Measurements from ENCODE around the gene CDH22.

CDH22 gene

GRCh38 chr20:46308258-46309157, at the start of gene CDH22:
CDH22 (minus strand) TSS chr20:46308498; CDS start chr20:46251294, 57,204 bp downstream.
- DNase-seq (ENCODE audit: low read depth in 3 of 3, low spot score in 1 of 3), result peak in 1 of 3 donors; percentile 16

- no peak for DNase-seq (ENCODE audit: low read depth in 3 of 3, low spot score in 1 of 3)
Observed at GRCh38 chr20:46357030-46357514, 48.8 kb upstream of the CDH22 start.

- no peak for DNase-seq (ENCODE audit: low read depth in 3 of 3, low spot score in 1 of 3)
Observed at GRCh38 chr20:46356195-46357029, 48.1 kb upstream of the CDH22 start.

- DNase-seq (ENCODE audit: low read depth in 3 of 3, low spot score in 1 of 3), result no peak
Observed at GRCh38 chr20:46355778-46356177, 47.5 kb upstream of the CDH22 start.

GRCh38 chr20:46354920-46355654, 46.8 kb upstream of the CDH22 start:
- DNase-seq (ENCODE audit: low read depth in 3 of 3, low spot score in 1 of 3), result no peak

- no peak for DNase-seq (ENCODE audit: low read depth in 3 of 3, low spot score in 1 of 3)
Observed at GRCh38 chr20:46354207-46354555, 45.9 kb upstream of the CDH22 start.

GRCh38 chr20:46353500-46354206, 45.4 kb upstream of the CDH22 start:
- DNase-seq (ENCODE audit: low read depth in 3 of 3, low spot score in 1 of 3), result no peak

- no peak for DNase-seq (ENCODE audit: low read depth in 3 of 3, low spot score in 1 of 3)
Observed at GRCh38 chr20:46352370-46352938, 44.2 kb upstream of the CDH22 start.

- DNase-seq (ENCODE audit: low read depth in 3 of 3, low spot score in 1 of 3), result no peak
Observed at GRCh38 chr20:46351357-46352058, 43.2 kb upstream of the CDH22 start.

GRCh38 chr20:46350986-46351267, 42.6 kb upstream of the CDH22 start:
- DNase-seq (ENCODE audit: low read depth in 3 of 3, low spot score in 1 of 3), result no peak

GRCh38 chr20:46350201-46350985, 42.1 kb upstream of the CDH22 start:
- DNase-seq (ENCODE audit: low read depth in 3 of 3, low spot score in 1 of 3), result no peak

- no peak for DNase-seq (ENCODE audit: low read depth in 3 of 3, low spot score in 1 of 3)
Observed at GRCh38 chr20:46349742-46350056, 41.4 kb upstream of the CDH22 start.

- peak in 1 of 3 donors; percentile 22 for DNase-seq (ENCODE audit: low read depth in 3 of 3, low spot score in 1 of 3)
Observed at GRCh38 chr20:46349035-46349741, 40.9 kb upstream of the CDH22 start.

- no peak for DNase-seq (ENCODE audit: low read depth in 3 of 3, low spot score in 1 of 3)
Observed at GRCh38 chr20:46347841-46348803, 39.8 kb upstream of the CDH22 start.

GRCh38 chr20:46346770-46347169, 38.5 kb upstream of the CDH22 start:
- no peak for DNase-seq (ENCODE audit: low read depth in 3 of 3, low spot score in 1 of 3)

GRCh38 chr20:46344488-46345162, 36.3 kb upstream of the CDH22 start:
- no peak for DNase-seq (ENCODE audit: low read depth in 3 of 3, low spot score in 1 of 3)

GRCh38 chr20:46343975-46344357, 35.7 kb upstream of the CDH22 start:
- DNase-seq (ENCODE audit: low read depth in 3 of 3, low spot score in 1 of 3), result no peak

Measured in stimulated activated CD4-positive, alpha-beta T cell treated with anti-CD3 and anti-CD28 coated beads, TNF-alpha, amount 100 ng/mL, for 1 hour (primary cell).